Stromal cell of bone marrow (primary cell): ENCODE results near the gene MAS1L.

Experiments
- DNase-seq: peaks from one replicate; pipeline ENCODE4 v3.0.0-alpha.2; 2012; ENCODE audit warnings: low read depth

MAS1L gene

DNA sequence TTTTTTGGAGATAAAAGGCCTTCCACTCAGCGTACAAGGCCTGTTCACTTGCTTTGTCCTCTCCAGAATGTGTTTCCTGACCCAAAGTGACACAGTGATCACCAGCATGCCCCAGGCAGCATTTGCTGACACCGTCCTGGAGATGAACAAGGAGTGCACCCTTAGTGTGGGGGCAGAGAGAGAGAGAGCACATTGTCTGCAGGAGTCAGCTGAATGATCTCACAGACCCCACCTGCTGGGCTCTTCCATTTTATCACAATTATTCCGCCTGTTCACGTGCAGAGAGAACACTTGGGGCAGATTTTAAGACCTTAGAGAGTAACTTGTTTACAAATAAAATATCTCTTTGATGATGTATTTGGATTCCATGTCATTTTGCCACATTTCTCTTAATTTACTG, 22.4 kb upstream of the MAS1L start:
- DNase-seq = no peak

DNA sequence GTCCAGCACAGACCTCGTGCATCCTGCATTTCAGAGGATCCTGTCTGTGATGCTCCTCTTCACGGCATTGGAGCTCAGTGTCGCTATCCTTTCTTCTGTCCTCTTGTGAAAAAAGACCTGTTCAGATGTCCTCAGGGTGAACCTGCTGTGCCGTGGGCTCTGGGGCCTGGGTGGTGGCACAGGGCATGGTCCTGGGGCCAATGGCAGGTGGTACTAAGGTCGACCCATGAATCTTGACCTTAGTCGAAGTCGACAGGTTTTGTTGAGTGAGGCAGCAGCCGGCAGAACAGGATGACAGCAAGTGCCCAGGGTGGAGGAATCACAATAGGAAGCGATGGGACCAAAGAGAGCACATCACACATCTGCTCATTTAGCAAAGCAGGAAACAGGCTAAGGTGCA, 22.0 kb upstream of the MAS1L start:
- DNase-seq = no peak

DNA sequence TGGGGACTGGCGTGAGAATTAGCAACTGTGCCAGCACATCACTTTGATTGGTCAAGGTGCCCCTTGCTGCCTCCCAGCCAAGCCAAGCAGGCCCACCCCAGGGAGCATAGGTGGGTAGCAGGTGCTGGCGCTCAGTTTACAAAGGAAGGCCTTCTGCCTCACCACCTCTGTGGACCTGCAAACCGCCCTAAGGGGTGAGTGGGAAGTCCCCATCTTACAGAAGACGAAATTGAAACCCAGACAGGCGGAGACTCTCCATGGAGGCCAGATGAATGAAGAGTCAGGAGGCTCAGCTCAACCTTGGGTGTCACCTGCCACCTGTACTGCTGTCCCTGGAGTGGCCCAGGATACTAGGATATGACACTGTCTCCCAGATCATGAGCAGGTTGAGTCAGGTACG, 21.5 kb upstream of the MAS1L start:
- DNase-seq = no peak

DNA sequence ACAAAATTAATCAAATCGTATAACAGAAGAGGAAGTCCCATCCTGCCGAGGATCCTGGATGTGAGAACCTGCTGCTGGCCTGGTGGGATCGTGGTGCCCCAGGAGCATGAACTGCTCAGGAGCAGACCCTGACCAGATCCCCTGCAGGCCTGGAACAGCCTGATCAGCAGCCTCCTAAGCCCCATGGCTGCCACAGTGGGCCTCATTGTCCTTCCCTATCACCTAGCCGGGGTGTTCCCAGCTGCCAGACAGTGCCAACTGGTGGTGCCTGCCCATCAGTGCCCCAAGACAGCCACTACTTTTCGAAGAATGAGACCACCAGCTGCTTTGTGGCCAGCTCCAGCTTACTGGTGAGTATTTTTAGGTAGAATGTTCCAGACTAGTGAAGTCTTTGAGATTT, 19.6 kb upstream of the MAS1L start:
- DNase-seq = no peak

DNA sequence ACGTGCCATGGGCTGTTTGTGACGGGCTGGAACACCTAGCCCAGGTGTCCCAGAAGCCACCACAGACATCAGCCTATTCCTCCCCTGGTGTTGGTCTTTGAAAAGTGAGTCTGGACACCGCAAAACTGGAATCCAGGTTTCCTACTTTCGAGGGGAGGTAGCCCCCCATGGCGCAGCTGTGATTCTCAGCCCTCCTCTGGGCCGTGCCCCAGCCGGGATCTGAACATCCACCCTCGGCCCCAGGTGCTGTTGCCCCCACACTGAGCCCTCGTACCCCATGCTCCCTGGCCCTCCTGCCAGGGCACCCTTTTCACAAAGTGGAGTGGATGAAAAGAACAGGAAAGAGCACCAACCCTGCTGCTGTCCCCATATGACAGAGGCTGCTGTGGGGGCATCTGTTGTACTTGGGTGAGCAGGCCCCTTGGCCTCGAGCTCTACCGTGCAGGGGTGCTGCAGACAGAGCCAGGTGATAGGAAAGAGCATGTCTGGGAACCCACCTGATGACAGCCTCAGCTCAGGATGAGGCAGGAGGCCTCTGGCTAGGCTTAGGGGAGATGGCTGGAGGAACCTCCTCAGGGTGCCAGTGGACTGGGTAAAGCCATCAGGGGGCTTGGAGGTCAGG, 18.8 kb upstream of the MAS1L start:
- no peak for DNase-seq

DNA sequence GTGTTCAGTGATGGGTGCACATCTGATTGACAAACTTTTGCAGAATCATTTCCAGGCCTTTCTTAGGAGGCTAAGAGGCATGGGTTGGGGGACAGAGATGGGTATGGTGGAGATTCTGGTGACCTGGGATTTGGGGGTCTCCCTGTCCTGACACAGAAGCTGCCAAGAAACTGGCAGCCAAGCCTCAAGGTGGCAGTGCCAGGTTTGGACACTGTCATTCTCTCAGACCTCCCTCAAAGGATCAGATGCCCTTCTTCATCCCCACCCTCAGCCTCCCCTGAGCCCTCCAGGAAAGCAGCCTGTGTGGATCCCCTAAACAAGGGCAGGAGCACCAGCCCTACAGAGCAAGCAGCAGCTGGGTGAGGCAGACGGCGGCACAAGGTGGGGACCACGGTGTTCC, 18.1 kb upstream of the MAS1L start:
- DNase-seq = no peak

DNA sequence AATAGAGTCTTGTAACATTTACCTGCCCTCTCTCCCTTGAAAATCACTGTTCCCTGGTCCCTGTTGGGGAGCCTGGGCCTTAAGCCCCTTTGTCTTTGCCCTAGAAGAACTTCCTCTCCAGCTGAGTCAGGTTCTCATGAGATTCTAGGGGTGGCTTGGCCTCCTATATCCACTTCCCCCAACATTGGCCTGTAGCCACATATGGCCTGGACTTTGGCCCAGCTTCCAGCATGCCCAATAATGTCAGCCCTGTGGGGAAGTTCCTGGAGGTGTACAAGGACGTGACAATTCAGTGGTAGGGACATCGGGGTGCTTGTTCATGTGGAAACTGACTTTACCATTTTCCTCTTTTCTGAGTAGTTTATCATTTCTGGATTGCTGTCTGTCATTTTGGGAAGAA, 17.2 kb upstream of the MAS1L start:
- DNase-seq = no peak

DNA sequence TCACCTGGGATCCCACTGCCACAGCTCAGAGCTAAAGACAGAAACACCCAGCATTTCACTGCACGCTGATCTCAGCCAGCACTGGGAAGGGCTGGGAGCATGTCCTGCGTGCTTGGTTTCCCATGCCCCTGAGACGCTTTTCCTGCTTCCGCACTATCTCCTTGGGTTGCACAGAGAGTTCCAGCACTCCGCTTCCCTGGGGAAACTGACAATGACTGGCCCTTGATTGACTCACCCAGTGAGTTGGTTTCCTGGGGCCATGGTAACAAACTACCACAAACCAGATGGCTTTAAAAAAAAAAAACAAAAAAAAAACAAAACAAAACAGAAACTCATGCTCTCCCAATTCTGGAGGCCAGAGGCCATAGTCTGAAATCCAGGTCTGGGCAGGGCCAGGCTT, 14.8 kb upstream of the MAS1L start:
- DNase-seq = peak; percentile 26

DNA sequence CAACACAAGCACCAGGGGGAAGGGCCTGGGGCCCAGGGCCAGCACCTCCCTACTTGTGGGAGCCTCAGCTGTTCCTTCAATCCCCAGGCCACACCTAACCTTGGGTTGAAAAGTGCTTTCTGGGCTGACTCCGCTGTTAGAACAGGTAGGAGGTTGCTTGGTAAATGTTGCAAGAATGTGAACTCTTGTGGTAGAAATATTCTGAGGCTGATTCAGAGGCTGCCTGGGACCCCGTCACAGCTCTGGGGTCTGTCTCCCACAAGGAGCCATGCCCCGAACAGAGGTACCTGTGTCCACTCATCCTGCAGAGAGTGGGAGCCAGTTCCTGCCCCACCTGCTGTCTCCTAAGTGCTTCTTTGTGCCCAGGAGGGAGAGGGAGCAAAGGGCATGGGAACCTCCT, 14.4 kb upstream of the MAS1L start:
- no peak for DNase-seq

DNA sequence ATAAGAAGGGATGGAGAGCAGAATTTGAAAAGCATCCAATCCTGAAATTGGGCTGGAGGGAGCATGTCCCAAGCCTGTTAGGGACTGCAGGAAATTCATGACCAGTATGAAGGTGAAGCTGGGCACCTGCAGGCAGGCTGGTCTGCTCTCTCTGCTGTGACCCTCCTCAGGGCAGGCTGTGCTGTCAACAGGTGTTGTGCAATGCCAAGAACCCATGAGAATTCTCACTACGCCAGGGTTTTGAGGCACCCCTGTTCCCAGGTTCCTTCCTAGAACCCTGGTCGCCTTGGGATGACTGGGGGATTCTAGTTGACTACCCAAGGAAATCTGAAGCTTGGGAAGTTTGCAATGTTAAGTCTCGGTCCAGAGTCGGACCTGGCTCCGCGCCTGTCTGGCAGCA, 13.3 kb upstream of the MAS1L start:
- no peak for DNase-seq

DNA sequence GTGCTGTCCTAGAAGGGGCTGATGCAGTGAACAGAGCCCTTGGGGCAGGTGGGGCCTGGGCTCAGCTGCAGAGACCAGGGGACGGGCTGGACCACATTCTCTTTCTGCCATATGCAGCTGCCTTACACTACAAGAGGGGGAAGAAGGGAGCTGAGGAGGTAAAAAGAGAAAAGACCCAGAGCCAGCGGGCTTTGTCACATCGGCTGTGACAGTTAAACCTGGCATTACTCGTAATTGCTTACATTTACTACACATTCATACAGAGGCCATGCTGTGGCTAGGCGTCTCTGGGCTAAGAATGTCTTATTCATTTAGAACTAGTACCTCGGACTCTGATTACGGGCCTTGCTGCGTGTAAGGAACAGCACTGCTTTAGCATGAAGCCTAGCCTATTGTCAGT, 12.8 kb upstream of the MAS1L start:
- DNase-seq = no peak

DNA sequence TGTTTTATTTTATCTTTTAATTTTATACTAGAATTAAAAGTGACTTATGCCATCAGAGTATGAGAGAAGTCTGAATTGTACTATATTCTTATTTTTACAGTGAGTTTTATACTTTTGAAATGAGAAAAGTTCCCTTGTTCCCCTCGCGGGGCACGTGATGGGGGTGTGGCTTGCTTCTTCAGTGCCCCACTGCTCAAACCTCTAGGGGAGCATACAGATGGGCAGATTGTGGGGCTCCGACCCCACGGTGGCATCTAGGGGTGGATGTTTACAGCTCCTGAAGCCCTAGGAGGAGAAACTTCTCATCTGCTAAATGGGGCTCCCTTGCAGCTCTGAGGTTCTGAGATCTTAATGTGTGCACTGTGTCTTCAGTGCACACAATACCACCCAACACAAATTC, 11.9 kb upstream of the MAS1L start:
- DNase-seq = no peak

DNA sequence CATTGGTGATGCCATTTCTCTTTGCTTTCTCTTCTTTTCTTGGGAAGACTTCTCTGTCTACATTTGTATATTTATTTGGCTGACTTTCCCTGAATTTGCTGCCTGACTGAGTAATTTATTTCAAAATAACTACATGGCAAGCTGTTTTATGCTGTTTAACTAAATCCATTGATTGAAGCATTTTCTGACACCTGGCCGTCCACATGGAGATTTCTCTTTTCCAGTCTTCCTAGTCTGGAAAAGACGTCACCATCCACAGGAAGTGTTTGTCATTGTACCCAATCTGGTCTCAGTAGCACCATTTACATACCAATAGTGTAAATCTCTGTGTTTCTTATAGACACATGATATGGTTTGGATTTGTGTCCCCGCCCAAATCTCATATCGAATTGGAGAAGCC, 9.2 kb upstream of the MAS1L start:
- no peak for DNase-seq

DNA sequence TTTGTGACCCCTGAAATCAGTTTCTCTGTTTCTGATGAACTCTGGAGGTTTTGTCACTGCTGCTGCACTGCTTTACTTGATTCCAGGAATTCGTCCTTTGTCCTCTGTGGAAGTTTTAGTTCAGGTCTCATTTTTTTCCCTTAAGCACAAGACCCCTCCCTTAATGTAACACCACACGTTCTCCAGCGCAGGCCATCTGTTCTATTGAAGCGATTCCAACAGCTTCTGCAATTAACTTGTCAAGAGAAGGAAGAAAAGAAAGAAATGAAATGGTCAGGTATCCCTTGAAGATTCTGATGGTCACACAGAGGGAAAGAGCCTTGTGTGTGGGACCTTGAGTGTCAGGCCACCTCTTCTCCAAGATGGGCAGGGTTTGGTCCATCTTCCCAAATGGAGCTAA, 7.8 kb upstream of the MAS1L start:
- no peak for DNase-seq

DNA sequence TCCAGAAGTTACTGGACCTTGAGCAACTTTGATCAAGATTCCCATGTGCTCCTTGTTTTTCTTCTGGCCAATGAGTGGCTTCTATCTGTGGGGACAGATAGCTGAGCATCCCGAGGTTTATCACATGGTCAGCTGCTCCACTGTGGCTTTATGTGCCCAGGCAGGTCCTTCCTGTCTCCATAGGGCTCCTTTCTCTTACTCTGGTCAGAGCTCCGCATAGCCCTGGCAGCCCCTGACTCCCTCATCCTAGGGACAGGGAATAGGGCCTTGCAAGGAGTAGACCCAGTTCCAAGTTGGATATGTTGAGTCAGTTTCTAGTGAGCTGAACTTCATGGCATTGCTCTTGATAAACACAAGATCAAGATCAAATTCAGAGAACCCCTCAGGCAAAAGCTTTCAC, 6.4 kb upstream of the MAS1L start:
- no peak for DNase-seq

DNA sequence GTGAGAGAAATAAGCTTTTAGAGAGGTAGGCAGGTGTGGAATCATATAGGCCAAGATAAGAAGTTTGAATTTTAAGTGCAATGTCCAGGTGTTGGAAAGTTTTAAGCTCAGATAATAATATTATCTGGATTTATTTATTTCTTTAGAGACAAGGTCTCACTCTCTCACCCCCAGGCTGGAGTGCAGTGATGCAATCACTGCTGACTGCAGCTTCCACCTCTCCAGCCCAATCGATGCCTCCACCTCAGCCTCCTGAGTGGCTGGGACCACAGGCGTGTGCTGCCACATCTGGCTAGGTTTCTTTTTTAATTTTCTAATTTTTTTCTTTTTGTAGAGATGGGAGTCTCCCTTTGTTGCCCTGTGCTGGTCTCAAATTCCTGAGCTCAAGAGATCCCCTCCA, 5.5 kb upstream of the MAS1L start:
- DNase-seq = no peak

DNA sequence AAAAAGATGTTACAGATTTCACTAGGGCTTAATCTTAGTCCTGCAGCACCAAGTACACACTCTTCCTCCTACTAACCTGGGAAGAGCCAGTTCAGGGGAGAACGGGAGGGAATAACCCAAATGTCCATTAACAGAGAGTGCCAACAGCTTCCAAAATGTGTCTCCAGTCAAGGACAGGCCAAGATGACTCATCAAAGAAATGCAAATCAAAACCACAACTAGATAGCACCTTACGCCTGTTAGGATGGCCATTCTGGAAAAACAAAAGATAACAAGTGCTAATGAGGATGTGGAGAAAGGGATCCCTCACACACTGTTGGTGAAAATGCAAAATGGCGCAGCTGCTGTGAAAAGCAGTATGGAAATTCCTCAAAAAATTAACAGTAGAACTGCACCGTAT, 3.8 kb upstream of the MAS1L start:
- no peak for DNase-seq

DNA sequence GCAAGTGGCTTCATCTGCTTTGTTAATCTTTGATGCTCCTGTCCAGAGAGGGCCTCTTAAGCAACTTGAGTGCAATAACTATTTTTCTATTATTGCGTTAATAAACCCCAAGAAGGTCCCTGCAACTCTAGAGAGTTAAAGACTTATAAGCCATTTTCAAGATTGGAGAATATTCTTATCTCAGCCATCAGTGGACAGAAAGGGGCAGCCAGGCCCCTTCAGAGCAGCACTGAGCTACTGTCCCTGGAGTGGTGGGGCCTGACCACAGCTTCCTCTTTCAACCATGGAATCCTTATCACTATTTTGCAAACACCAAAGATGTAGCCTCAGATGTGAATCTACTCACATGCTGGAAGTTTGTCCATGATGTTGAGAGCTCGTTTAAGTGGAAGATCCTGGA, 2.8 kb upstream of the MAS1L start:
- DNase-seq = no peak

DNA sequence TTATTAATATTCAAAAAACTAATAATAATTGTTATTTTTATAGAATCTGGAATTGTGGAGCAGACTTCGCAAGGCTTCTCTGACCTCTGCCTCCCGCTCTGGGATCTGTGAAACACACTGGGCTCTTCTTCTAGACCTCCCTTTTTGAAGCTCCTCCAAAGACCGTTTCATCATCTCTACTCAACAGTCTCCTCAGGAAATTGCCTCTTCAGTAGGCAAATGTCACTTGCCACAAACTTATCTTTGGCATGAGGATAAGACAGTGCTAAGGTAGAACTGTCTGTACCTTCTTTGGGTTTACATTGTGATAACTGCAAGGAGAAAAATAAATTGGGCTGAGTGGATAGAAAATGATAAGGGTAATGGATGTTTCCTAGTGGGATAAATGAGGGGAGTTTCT, 2.3 kb upstream of the MAS1L start:
- DNase-seq = no peak

DNA sequence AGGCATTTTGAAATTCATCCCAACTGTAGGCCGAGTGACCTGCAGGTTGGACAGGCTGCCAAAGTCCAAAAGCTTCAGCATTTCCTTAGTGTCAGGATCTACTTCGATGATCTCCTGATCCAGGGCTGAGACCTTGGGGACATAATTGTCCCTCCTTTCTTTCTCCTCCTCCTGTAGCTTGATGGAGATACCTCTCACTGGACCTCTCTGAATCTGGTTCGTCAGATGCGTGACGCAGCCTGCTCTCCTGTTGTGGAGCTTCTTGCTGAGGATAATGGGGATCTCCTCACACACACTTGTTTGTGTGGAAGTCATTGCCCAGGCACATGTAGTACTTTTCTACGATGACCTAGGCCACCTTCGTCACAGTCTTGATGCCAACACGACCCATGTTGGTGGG, 1.5 kb upstream of the MAS1L start:
- no peak for DNase-seq

DNA sequence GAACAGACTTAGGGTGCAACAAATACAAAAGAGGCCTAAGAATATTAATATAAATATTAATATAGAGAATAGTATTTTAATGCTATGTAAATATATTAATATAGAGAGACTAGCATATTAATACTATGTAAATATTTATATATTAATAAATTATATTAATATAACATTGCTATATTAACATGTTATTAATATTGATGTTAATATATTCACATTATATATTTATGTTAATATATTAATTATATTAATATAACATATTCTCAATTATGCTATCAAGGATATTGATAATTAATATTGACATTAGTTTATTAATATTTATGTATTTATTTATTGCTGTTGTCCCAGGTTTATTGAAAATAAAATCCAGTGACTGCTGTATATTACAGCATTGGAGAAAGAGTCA, 1.1 kb upstream of the MAS1L start:
- no peak for DNase-seq

DNA sequence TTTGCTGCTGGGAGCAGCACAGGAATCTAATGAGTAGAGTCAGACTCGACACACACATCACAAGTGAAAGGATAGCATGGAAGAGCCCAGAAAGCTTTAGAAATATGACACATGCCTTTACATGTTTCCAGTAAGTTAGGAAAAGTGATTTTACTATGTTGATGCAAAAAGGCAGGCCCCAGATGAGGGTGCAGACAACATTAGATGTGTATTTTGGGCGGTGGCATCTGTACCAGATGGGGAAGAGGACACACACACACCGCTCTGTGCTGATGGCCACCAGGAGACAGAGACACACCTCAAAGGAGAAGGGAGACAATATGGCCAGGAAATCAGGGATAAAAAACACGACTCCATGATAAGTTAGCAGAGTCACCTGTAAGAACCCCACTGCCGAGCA, 625 bp downstream of the MAS1L start:
- no peak for DNase-seq

DNA sequence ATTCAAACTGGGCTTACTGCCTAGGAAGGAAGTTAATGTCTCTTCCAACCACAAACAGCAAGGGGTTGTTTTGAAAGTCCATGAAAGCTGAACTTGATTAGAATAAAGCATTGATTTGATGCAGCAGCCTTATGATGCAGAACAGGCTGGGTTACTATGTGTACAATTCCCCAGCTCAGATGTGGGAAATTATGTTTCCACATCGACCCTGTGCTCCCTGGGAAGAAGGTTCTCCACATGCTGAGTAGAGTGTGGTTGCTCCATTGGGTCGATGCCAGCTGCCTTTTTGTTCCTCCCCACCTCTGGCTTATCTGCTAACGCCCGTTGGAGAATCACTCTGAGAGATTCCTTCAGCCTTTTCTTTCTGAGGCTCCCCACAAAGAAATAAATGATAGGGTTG, 1.2 kb downstream of the MAS1L start:
- no peak for DNase-seq

DNA sequence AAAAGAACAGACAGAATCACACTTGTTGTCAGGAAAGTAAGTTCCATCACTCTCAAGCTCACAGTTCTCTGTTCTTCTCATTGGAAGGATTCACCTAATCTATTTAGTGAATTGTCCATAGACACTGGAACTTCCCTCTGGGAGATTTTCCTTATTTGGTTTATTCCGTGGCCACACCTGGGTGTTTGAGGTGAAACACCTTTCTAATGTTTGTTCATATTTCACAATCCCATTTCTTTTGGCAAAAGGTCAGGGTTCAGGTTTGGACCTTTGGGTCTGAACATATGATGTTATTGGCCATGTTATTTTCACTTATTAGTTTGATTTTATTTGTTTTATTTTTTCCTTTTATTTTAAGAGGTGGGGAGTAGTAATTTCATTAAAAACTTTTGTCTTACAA, 4.0 kb downstream of the MAS1L start:
- no peak for DNase-seq

DNA sequence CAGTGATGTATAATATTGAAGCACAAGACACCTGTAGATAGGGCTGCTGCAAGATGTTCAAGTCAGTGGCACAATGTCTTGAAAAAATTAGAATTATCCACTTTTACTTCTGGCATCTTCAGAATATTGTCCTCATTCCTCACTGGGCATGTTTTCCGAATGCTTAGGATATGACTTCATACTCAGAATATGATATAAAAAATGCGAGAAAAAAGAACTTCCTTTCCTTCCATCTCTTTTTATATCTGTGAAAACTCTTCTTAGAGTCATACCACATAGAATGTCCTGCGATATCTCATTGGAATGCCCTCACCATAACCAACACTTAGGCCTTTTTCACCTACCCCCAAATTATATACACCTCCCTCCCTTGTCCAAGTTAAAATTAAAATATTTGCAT, 4.6 kb downstream of the MAS1L start:
- DNase-seq = no peak
